ENCODE data around the gene MYO3A. TPM values are rescaled to one million over a fixed set of nuclear protein-coding genes. Genes with fewer than 3 reads are reported as not detected.
"Not testable (repeated sequence)": the region's sequence is repeated elsewhere in the genome, so short reads cannot be mapped to it uniquely, and the experiment has no call there.

Gene MYO3A
- polyA plus RNA-seq, 2 donors = 0.95 to 1.2 TPM

DNA sequence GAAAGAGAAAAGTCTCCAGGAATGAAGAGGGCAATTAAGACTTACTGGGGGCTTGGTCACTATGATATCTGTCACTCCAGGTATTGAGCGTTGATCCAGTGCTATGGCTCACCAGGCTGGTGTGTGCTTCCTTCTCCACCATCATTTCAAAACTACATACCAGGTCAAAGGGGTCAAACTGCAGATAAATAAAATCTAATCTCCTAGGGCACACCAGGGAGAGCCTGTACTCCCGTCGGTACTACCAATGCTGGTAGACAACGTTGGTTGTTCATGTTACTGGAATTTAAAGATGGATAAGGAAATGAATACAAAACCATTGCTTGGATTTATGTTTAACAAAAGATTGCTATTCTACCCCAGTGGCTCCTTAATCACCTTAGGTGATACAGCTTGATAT, 118.3 kb downstream of the MYO3A start:
- Histone ChIP-seq H3K27ac (ENCODE audit: low read depth in 2 of 2, low read length in 1 of 2) (no peak overlapping the region), H3K9me3 (ENCODE audit: control insufficient read depth in 2 of 2, insufficient read depth in 1 of 2, low read depth in 1 of 2, low read length in 1 of 2) (peaks cover 0 to 4% of the 10 kb centered on the region in 2 donors), H3K4me1 (ENCODE audit: control insufficient read depth in 2 of 2, insufficient read depth in 2 of 2, low read length in 1 of 2) (no peaks in the 10 kb centered on the region), H3K27me3 (ENCODE audit: control insufficient read depth in 1 of 2, insufficient read depth in 2 of 2, low read length in 2 of 2) (no peaks in the 10 kb centered on the region), H3K36me3 (ENCODE audit: control insufficient read depth in 2 of 2, insufficient read depth in 2 of 2, low read length in 1 of 2) (no peaks in the 10 kb centered on the region), H3K4me3 (ENCODE audit: low read depth in 1 of 2, low read length in 2 of 2) (no peak overlapping the region)
- 49 to 62% methylated on average over 4 of the region's 4 CpGs for WGBS, 2 donors

DNA sequence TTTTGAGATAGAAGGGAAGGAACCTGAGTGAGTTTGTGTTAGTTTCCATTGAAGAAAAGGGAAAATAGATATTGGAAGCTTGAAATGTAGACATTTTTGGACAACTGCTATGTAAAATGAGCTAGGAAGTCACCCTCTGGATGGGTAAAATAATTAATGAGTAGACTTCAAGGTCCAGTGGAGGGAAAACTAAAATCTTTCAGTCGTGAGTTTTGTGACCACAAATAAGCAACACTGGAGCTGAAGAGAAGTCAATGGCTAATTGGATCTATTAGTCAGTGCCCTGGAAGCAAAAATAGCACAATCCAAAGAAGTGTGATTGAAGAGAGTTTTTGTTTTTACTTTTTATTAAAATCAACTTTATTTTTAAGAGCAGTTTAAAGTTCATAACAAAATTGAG, 123.4 kb downstream of the MYO3A start:
- Histone ChIP-seq H3K9me3 (ENCODE audit: control insufficient read depth in 2 of 2, insufficient read depth in 1 of 2, low read depth in 1 of 2, low read length in 1 of 2) (peaks cover 0 to 4% of the 10 kb centered on the region in 2 donors), H3K27ac (ENCODE audit: low read depth in 2 of 2, low read length in 1 of 2) (no peak overlapping the region), H3K27me3 (ENCODE audit: control insufficient read depth in 1 of 2, insufficient read depth in 2 of 2, low read length in 2 of 2) (no peaks in the 10 kb centered on the region), H3K4me3 (ENCODE audit: low read depth in 1 of 2, low read length in 2 of 2) (no peak overlapping the region), H3K36me3 (ENCODE audit: control insufficient read depth in 2 of 2, insufficient read depth in 2 of 2, low read length in 1 of 2) (no peaks in the 10 kb centered on the region), H3K4me1 (ENCODE audit: control insufficient read depth in 2 of 2, insufficient read depth in 2 of 2, low read length in 1 of 2) (no peaks in the 10 kb centered on the region)
- WGBS, 2 donors = 77 to 94% methylated on average over 1 of the region's 1 CpG

DNA sequence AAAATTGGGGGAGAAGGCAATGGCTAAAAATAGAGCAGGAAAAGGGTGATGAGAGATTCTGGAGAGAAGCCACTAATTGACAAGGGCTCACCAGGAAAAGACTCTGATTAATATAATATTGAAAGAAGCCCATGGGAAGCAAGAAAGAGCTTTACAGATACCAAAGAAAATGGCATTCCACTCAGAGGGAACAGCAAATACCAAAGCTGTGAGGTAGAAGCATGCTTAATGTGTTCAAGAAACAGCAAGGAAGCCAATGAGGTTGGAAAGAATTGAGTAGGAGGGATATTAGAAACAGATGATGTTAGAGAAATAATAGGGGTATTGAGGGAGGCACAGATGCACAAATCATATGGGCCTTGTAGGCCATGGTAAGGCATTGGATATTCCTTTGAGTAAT, 130.1 kb downstream of the MYO3A start:
- no peaks in the 10 kb centered on the region for H3K27me3 ChIP-seq (ENCODE audit: control insufficient read depth in 1 of 2, insufficient read depth in 2 of 2, low read length in 2 of 2)
- no peak overlapping the region for H3K4me3 ChIP-seq (ENCODE audit: low read depth in 1 of 2, low read length in 2 of 2)
- no peak overlapping the region for H3K27ac ChIP-seq (ENCODE audit: low read depth in 2 of 2, low read length in 1 of 2)
- no peaks in the 10 kb centered on the region for H3K36me3 ChIP-seq (ENCODE audit: control insufficient read depth in 2 of 2, insufficient read depth in 2 of 2, low read length in 1 of 2)
- H3K4me1 ChIP-seq (ENCODE audit: control insufficient read depth in 2 of 2, insufficient read depth in 2 of 2, low read length in 1 of 2) = no peaks in the 10 kb centered on the region
- no peaks in the 10 kb centered on the region for H3K9me3 ChIP-seq (ENCODE audit: control insufficient read depth in 2 of 2, insufficient read depth in 1 of 2, low read depth in 1 of 2, low read length in 1 of 2)

DNA sequence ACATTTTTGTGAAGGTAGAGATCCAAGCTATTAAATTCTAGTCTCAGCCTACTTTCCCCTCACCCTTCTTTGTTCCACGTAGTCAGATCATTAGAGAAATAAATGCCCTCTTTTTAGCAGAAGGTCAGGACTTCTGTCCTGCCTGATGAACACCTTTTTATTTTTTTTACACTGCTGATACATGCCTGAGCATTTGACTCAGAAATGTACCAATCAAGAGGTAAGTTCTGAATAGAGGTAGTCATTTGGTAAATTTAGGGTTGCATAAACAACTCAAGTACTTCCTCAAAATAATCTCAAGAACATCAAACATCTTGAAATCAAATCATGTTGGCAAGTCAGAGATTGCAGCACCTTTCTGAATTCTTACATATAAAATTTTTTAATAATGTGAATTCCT, 133.7 kb downstream of the MYO3A start:
- Histone ChIP-seq H3K27me3 (ENCODE audit: control insufficient read depth in 1 of 2, insufficient read depth in 2 of 2, low read length in 2 of 2) (no peaks in the 10 kb centered on the region), H3K4me1 (ENCODE audit: control insufficient read depth in 2 of 2, insufficient read depth in 2 of 2, low read length in 1 of 2) (no peaks in the 10 kb centered on the region), H3K4me3 (ENCODE audit: low read depth in 1 of 2, low read length in 2 of 2) (no peak overlapping the region), H3K9me3 (ENCODE audit: control insufficient read depth in 2 of 2, insufficient read depth in 1 of 2, low read depth in 1 of 2, low read length in 1 of 2) (no peaks in the 10 kb centered on the region), H3K36me3 (ENCODE audit: control insufficient read depth in 2 of 2, insufficient read depth in 2 of 2, low read length in 1 of 2) (no peaks in the 10 kb centered on the region), H3K27ac (ENCODE audit: low read depth in 2 of 2, low read length in 1 of 2) (no peak overlapping the region)
- 48 to 67% methylated on average over 1 of the region's 1 CpG for WGBS, 2 donors

DNA sequence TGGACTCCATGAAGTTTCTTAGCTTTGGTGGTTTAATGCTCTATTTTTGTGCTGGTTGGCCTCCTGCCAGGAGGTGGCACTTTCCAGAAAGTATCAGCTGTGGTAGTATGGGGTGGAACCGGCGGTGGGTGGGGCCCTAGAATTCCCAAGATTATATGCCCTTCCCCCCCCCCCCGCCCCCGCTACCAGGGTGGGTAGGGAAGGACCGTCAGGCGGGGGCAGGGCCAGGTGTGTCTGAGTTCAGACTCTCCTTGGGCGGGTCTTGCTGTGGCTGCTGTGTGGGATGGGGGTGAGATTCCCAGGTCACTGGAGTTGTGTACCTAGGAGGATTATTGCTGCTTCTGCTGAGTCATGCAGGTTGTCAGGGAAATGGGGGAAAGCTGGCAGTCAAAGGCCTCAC, 146.9 kb downstream of the MYO3A start:
- H3K27me3 ChIP-seq (ENCODE audit: control insufficient read depth in 1 of 2, insufficient read depth in 2 of 2, low read length in 2 of 2); H3K27ac ChIP-seq (ENCODE audit: low read depth in 2 of 2, low read length in 1 of 2); H3K4me1 ChIP-seq (ENCODE audit: control insufficient read depth in 2 of 2, insufficient read depth in 2 of 2, low read length in 1 of 2); H3K4me3 ChIP-seq (ENCODE audit: low read depth in 1 of 2, low read length in 2 of 2); H3K9me3 ChIP-seq (ENCODE audit: control insufficient read depth in 2 of 2, insufficient read depth in 1 of 2, low read depth in 1 of 2, low read length in 1 of 2); H3K36me3 ChIP-seq (ENCODE audit: control insufficient read depth in 2 of 2, insufficient read depth in 2 of 2, low read length in 1 of 2): not testable (repeated sequence)
- WGBS, 2 donors = 79% methylated on average over 6 to 7 of the region's 7 CpGs

DNA sequence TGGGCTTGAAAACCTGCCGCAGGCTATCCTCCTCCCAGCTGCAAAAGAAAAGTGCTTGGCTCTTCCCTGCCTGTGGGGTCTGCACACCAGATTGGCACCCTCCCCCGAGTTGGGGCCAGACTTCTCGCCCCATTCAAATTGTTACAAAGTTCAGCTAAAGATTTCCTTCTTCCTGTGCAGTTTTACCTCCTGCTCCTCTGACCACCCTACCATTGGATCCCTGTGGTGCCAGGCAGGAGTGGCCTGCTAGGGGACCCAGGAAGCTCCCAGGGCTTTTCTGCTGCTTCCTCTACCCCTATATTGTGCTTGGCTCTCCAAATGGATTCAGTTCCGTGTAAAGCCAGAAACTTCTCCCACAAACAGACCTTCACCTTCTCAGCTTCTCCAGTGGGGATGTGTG, 147.4 kb downstream of the MYO3A start:
- Histone ChIP-seq H3K27ac (ENCODE audit: low read depth in 2 of 2, low read length in 1 of 2) (no peak overlapping the region), H3K36me3 (ENCODE audit: control insufficient read depth in 2 of 2, insufficient read depth in 2 of 2, low read length in 1 of 2) (no peaks in the 10 kb centered on the region), H3K4me1 (ENCODE audit: control insufficient read depth in 2 of 2, insufficient read depth in 2 of 2, low read length in 1 of 2) (no peaks in the 10 kb centered on the region), H3K9me3 (ENCODE audit: control insufficient read depth in 2 of 2, insufficient read depth in 1 of 2, low read depth in 1 of 2, low read length in 1 of 2) (no peaks in the 10 kb centered on the region), H3K27me3 (ENCODE audit: control insufficient read depth in 1 of 2, insufficient read depth in 2 of 2, low read length in 2 of 2) (no peaks in the 10 kb centered on the region), H3K4me3 (ENCODE audit: low read depth in 1 of 2, low read length in 2 of 2) (no peak overlapping the region)
- WGBS, 2 donors = 86% methylated on average over 4 of the region's 4 CpGs

DNA sequence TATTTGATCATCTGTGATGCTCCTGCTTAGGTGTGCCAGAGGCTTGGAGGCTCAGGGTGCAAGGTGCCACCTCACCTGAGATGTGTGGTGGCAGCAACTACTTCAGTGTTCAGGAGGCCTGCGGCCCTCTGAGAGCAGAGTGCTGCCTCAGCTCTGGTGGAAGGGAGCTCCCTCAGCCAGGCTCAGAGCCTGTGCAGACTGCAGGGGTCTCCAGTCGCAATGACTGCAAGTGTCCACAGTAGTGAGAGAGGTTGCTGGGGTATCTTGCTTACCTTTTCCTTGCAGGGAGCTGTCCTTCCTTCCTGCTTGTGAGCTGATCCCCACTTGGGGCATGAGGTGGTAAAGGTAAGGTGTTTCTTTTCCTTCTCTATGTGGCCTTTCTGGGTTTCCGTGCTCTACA, 151.5 kb downstream of the MYO3A start:
- Histone ChIP-seq H3K4me3 (ENCODE audit: low read depth in 1 of 2, low read length in 2 of 2) (no peak overlapping the region), H3K27me3 (ENCODE audit: control insufficient read depth in 1 of 2, insufficient read depth in 2 of 2, low read length in 2 of 2) (no peaks in the 10 kb centered on the region), H3K4me1 (ENCODE audit: control insufficient read depth in 2 of 2, insufficient read depth in 2 of 2, low read length in 1 of 2) (no peaks in the 10 kb centered on the region), H3K9me3 (ENCODE audit: control insufficient read depth in 2 of 2, insufficient read depth in 1 of 2, low read depth in 1 of 2, low read length in 1 of 2) (no peaks in the 10 kb centered on the region), H3K27ac (ENCODE audit: low read depth in 2 of 2, low read length in 1 of 2) (no peak overlapping the region), H3K36me3 (ENCODE audit: control insufficient read depth in 2 of 2, insufficient read depth in 2 of 2, low read length in 1 of 2) (no peaks in the 10 kb centered on the region)
- WGBS, 2 donors = 78 to 90% methylated on average over 3 of the region's 3 CpGs

DNA sequence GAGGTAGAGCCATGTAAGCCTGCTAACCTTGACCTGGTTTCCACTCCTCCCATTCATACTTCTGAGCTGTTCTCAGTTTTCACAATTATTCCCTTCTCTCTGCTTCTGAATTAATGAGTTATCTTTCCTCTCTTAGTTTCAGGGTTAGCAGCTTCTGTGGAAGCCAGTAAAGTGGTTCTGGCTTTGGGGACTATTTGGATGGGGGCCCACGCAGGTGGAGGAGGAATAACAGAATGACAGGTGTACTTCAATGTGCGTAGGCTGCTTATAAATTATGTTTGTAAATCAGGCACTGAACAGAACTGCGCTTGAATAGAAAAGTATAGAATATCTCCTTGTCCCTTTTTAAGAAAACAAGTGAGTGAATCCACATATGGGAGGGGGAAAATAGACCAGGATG, 153.6 kb downstream of the MYO3A start:
- H3K9me3 ChIP-seq (ENCODE audit: control insufficient read depth in 2 of 2, insufficient read depth in 1 of 2, low read depth in 1 of 2, low read length in 1 of 2) = no peaks in the 10 kb centered on the region
- no peaks in the 10 kb centered on the region for H3K4me1 ChIP-seq (ENCODE audit: control insufficient read depth in 2 of 2, insufficient read depth in 2 of 2, low read length in 1 of 2)
- WGBS, 2 donors = 88 to 91% methylated on average over 3 of the region's 3 CpGs
- no peaks in the 10 kb centered on the region for H3K27me3 ChIP-seq (ENCODE audit: control insufficient read depth in 1 of 2, insufficient read depth in 2 of 2, low read length in 2 of 2)
- H3K27ac ChIP-seq (ENCODE audit: low read depth in 2 of 2, low read length in 1 of 2) = no peak overlapping the region
- H3K36me3 ChIP-seq (ENCODE audit: control insufficient read depth in 2 of 2, insufficient read depth in 2 of 2, low read length in 1 of 2) = no peaks in the 10 kb centered on the region
- H3K4me3 ChIP-seq (ENCODE audit: low read depth in 1 of 2, low read length in 2 of 2) = no peak overlapping the region

DNA sequence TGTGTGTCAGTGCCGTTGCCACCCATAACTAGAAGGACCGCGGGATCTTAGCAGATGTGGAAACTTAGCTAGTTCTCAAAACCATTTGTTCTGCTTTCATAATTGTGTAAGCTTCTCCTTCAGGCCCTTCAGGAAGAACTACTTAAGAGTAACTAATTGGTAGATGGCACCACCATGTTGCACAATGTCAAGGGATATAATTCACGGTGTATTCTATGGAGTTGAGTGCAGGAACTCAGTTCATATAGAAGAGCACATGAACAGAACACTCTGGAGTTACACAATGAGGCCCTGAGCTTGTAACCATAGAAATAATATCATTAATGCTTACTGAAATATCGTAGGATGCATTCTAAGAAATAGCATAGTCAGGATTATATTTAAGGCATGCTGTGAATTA, 156.0 kb downstream of the MYO3A start:
- H3K4me3 ChIP-seq (ENCODE audit: low read depth in 1 of 2, low read length in 2 of 2) = no peak overlapping the region
- no peaks in the 10 kb centered on the region for H3K27me3 ChIP-seq (ENCODE audit: control insufficient read depth in 1 of 2, insufficient read depth in 2 of 2, low read length in 2 of 2)
- no peaks in the 10 kb centered on the region for H3K36me3 ChIP-seq (ENCODE audit: control insufficient read depth in 2 of 2, insufficient read depth in 2 of 2, low read length in 1 of 2)
- no peaks in the 10 kb centered on the region for H3K4me1 ChIP-seq (ENCODE audit: control insufficient read depth in 2 of 2, insufficient read depth in 2 of 2, low read length in 1 of 2)
- 81 to 89% methylated on average over 5 of the region's 5 CpGs for WGBS, 2 donors
- H3K27ac ChIP-seq (ENCODE audit: low read depth in 2 of 2, low read length in 1 of 2) = no peak overlapping the region
- no peaks in the 10 kb centered on the region for H3K9me3 ChIP-seq (ENCODE audit: control insufficient read depth in 2 of 2, insufficient read depth in 1 of 2, low read depth in 1 of 2, low read length in 1 of 2)

DNA sequence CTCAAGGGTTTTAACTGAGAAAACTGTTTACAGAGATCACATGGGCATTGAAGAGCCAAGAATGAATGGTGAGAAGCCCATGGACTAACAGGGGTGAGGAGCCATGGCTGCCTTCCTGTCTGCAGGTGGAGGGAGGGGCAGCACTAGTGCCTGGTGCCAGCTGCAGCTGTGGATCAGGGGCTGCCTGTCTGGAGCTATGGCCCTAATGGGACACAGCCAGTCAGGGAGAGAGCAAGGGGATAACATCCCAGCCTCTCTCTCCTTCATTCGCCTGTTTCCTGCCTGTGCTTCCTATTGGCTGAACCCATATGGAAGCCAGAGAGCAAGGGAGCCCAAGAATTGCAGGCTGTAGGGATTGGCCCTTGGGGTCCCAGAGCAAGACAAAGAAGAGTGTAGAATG, 156.7 kb downstream of the MYO3A start:
- no peak overlapping the region for H3K4me3 ChIP-seq (ENCODE audit: low read depth in 1 of 2, low read length in 2 of 2)
- no peaks in the 10 kb centered on the region for H3K4me1 ChIP-seq (ENCODE audit: control insufficient read depth in 2 of 2, insufficient read depth in 2 of 2, low read length in 1 of 2)
- WGBS, 2 donors = 85 to 100% methylated on average over 1 of the region's 1 CpG
- H3K36me3 ChIP-seq (ENCODE audit: control insufficient read depth in 2 of 2, insufficient read depth in 2 of 2, low read length in 1 of 2) = no peaks in the 10 kb centered on the region
- H3K9me3 ChIP-seq (ENCODE audit: control insufficient read depth in 2 of 2, insufficient read depth in 1 of 2, low read depth in 1 of 2, low read length in 1 of 2) = no peaks in the 10 kb centered on the region
- no peak overlapping the region for H3K27ac ChIP-seq (ENCODE audit: low read depth in 2 of 2, low read length in 1 of 2)
- H3K27me3 ChIP-seq (ENCODE audit: control insufficient read depth in 1 of 2, insufficient read depth in 2 of 2, low read length in 2 of 2) = no peaks in the 10 kb centered on the region
